Neural progenitor cell (in vitro differentiated cells): ENCODE results near the gene PNMA8C.

Experiments
- CTCF ChIP-seq: fragments of 200-600 bp; sonication (generic); IDR thresholded peaks from 2 replicates; pipeline ENCODE4 v1.5.1; 2017; ENCODE audit warnings: antibody characterized with exemption, mild to moderate bottlenecking
- EZH2 ChIP-seq: fragments of 200-600 bp; sonication (generic); IDR thresholded peaks from 2 replicates; pipeline ENCODE4 v1.6.1; 2017; ENCODE audit warnings: antibody characterized with exemption, mild to moderate bottlenecking, moderate library complexity

- TF ChIP-seq CTCF, result no peak
- TF ChIP-seq EZH2, result peak; percentile 29
These were observed 42.5 kb upstream of the PNMA8C start, which contains the start of gene PNMA8A for GRCh38 chr19:46471116-46471733.
